GM21390 (cell line): Measurements from ENCODE around the gene H6PD.

Experiments
- ATAC-seq: cut with Tn5 transposase; IDR thresholded peaks from one replicate; pipeline ENCODE4 v1.9.1; 2021; ENCODE audit not compliant: unreplicated experiment

Gene H6PD

GRCh38 chr1:9234223-9235095 is at the start of gene H6PD:
Gene H6PD, plus strand, starts transcription at chr1:9234774. Its CDS starts 10,161 bp downstream, at chr1:9244935.
- ATAC-seq = peak; percentile 68

GRCh38 chr1:9186082-9186859 is 48.3 kb upstream of the H6PD start:
- ATAC-seq = no peak

GRCh38 chr1:9187004-9187403 is 47.6 kb upstream of the H6PD start:
- ATAC-seq = no peak

GRCh38 chr1:9190234-9190633 is 44.3 kb upstream of the H6PD start:
- no peak for ATAC-seq

GRCh38 chr1:9191231-9191630 is 43.3 kb upstream of the H6PD start:
- no peak for ATAC-seq

- ATAC-seq = no peak
Measured at GRCh38 chr1:9192578-9193232, 41.9 kb upstream of the H6PD start.

GRCh38 chr1:9193233-9193625 is 41.3 kb upstream of the H6PD start:
- no peak for ATAC-seq

GRCh38 chr1:9194024-9194423 is 40.5 kb upstream of the H6PD start:
- ATAC-seq = no peak

GRCh38 chr1:9195651-9196050 is 38.9 kb upstream of the H6PD start:
- no peak for ATAC-seq

- ATAC-seq = no peak
Measured at GRCh38 chr1:9196129-9197040, 38.2 kb upstream of the H6PD start.

GRCh38 chr1:9197186-9198099 is 37.1 kb upstream of the H6PD start:
- ATAC-seq = no peak

- ATAC-seq = no peak
Measured at GRCh38 chr1:9198538-9199361, 35.8 kb upstream of the H6PD start.

- no peak for ATAC-seq
Measured at GRCh38 chr1:9200441-9200840, 34.1 kb upstream of the H6PD start.

- ATAC-seq = no peak
Measured at GRCh38 chr1:9201401-9202239, 33.0 kb upstream of the H6PD start.

GRCh38 chr1:9202240-9202870 is 32.2 kb upstream of the H6PD start:
- ATAC-seq = no peak

GRCh38 chr1:9203511-9203982 is 31.0 kb upstream of the H6PD start:
- ATAC-seq = no peak

GRCh38 chr1:9204156-9204720 is 30.3 kb upstream of the H6PD start:
- no peak for ATAC-seq
